Ecto neural progenitor cell (in vitro differentiated cells): Measurements from ENCODE around the gene POMT2.

Source experiments
- DNase-seq: peaks from one replicate; pipeline ENCODE4 v3.0.0-alpha.2; 2018; ENCODE audit warnings: low spot score

POMT2 gene

GRCh38 chr14:77265561-77266335 is 54.9 kb downstream of the POMT2 start:
- DNase-seq = peak; percentile 39

DNA sequence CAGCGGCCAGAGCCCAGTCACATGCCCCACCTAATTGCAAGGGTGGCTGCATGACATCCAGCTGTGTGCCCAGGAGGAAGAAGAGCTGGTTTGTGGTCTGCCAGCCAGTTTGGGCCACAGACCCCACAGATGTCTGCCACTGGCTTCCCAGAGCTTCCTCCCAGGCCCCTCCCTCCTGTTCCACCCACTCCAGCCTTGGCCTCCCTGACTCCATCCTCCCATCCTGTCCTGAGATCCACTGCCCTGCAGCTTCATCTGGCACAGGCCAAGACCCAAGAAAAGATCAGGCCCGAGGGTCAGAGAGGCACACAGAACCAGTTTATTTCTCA is 55.5 kb downstream of the POMT2 start:
- DNase-seq = no peak

GRCh38 chr14:77264466-77265186 is 56.1 kb downstream of the POMT2 start:
- peak; percentile 15 for DNase-seq

DNA sequence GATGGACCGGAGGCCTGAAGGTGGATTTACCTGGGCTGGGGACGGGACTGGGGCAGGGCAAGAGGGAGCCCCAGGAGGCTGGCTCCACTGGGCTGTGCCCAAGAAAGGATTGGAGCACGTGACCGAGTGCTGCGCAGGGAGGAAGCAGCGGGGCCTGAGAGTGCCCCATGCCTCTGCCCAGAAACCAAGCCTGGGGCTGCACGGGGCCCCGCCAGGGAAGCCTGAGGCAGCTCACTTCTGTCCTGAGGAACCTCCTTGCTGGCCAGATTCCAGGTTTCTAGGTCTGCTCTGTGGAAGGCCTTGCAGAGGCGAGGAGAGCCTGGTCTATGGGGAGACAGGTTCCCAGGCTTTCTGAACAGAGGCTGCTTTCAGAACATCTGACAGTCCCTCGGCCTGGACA is 60.1 kb downstream of the POMT2 start:
- no peak for DNase-seq

- no peak for DNase-seq
These were observed 60.5 kb downstream of the POMT2 start for GRCh38 chr14:77260199-77260598.

GRCh38 chr14:77259025-77259715 is 61.5 kb downstream of the POMT2 start:
- DNase-seq = no peak

- DNase-seq = no peak
These were observed 62.1 kb downstream of the POMT2 start for GRCh38 chr14:77258566-77258965.

DNA sequence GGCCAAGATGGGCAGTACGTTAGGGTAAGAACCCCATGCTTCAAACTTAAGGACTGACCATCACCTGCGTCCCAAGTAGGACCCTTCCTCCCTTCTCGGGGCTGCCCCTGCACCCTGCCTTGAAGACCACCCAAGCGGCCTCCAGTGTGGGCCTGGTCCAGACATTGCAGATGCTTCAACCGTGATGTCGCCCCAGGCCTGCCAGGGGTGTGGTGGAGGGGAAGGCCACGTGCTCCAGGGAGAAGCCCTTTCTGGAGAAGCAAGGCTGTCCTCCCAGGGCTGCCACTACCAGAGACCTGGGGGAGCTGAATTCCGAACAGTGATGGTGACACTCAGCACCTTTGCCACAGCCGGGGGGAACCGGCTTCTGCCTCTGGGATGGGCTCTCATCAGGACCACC is 63.0 kb downstream of the POMT2 start:
- DNase-seq = no peak

DNA sequence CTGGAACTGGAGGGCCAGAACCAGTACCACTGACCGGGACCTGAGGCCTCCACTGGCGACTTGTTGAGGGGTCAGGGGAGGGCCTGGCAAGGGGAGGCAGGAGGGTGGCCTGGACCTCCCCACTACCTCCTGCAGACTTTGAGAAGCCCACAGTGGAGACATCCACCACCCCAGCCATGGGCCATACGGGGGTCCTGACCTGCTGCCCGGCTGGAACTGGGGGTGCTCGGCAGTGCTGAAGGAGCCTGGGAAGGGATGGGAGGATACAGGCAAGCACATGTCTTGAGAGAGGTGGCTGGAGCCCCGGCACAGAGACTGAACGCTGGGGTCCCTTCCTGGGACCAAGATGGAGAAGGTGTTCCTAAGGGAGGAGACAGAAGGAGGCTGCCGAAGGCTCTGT is 64.0 kb downstream of the POMT2 start:
- no peak for DNase-seq

DNA sequence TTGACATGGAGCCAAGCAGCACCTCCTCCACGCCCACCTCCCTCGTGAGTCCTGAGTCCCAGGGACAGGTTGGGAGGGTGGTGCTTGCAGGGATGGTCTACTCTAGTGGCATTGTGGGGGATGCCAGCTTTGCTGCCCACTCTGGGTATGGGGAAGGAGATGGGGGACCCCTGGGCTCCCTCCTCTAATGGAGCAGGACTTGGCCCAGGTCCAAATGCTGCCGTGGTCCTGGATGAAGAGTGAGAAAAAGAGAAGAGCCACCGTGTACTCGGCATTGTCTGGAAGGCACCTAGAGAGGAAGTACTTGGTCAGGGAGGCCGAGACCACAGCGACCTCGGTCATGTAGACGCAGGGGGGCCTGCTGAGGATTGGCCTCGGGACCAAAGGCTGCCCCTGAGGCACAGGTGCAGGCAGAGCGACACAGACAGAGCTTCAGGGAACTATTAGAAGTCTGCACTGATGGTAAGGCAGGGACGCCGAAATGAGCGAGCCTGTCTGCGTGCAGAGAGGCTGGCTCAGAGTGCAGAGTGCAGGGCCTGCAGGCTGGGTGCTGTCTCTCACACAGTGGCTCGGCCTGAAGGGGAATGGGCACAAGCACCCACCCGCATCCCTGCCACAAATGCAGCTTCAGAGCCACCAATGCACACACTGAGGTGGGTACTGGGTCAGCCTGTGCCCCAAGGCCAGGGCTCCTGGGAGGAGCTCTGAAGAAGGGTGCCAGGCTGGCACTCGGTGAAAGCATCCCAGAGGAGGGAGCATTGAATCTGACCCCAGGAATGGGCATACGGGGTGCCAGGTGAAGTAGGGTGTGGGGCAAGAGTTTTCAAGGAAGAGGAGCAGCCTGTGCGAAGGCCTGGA is 67.1 kb downstream of the POMT2 start:
- DNase-seq = no peak

- no peak for DNase-seq
These were observed 68.8 kb downstream of the POMT2 start for GRCh38 chr14:77251870-77252269.

DNA sequence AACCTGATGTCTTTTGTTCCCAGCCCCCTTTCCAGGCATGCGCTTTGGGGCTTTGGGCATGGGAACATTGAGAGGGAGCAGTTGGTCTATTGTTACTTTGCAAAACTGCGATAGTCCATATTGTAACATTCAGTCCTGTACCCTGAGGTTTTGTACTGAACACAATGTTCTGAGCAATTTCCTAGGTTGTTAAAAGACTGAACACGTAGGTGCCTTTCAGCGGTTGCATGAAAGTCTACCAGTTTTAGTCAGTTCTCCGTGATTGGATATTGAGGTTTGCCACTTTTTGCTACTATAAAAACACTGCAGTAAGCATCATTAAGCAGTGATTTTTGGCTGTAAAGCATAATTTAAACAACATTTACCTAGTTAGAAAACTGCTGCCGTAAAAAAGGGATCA is 69.8 kb downstream of the POMT2 start:
- DNase-seq = no peak

- no peak for DNase-seq
These were observed 71.4 kb downstream of the POMT2 start for GRCh38 chr14:77249286-77249685.

- DNase-seq = no peak
These were observed 72.0 kb downstream of the POMT2 start for GRCh38 chr14:77248666-77249065.

GRCh38 chr14:77246784-77247183 is 73.9 kb downstream of the POMT2 start:
- no peak for DNase-seq

DNA sequence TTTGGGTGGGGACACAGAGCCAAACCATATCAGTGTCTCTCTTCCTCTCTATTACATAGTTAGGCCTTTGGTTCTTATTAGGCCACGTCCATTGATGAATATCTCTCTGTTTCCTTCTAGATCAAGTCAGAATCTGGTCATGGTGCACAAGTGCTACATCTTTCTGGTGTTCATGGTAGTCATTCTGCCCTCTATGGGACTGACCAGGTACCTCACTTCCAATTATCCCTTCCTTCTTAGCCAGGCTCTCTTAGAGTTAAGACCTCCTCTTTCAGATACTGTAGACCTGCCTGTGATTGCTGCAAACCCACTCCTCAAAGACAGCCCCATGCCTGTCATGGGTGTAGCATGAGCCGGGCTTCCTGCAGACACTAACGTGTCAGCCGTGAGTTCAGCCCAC is 74.9 kb downstream of the POMT2 start:
- DNase-seq = no peak

DNA sequence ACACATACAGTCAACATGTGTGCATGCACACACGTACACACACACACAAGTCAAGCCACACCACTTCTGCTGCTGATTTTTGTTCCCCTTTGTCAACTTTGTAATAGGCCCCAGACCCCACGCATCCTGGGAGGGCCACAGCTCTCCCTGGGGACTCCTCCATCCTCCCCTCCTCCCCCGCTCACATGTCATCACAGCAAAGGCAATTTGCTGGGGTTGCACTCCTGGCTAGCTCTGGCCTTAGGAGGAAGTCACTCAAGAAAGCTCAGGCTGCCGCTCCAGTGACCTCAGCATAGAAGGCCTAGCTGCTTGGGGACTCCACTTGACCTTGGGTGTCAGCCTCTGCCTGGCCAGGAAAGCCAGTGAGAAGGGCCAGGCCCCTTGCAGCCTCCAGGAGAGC is 76.8 kb downstream of the POMT2 start:
- DNase-seq = no peak

- no peak for DNase-seq
These were observed 77.9 kb downstream of the POMT2 start for GRCh38 chr14:77242752-77243151.

DNA sequence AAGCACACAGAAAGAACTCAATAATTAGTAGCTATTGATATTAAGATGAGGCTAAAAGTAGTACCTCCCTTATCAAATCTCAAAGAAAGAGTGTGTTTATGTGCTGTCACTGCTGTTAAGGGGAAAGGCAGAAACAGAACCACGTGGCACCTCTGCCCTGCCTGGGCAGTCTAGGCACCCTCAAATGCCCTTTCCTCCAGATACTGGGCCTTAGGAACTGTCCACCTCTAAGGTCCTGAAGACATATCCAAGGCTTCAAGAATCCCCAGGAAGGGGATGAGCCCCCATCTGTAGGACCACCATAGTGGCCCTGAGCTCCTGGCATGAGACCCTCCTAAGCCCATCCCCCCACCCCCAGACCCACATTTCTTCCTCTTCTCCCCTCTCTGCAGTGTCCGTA is 78.7 kb downstream of the POMT2 start:
- no peak for DNase-seq

- DNase-seq = no peak
These were observed 80.3 kb downstream of the POMT2 start for GRCh38 chr14:77240336-77240915.

DNA sequence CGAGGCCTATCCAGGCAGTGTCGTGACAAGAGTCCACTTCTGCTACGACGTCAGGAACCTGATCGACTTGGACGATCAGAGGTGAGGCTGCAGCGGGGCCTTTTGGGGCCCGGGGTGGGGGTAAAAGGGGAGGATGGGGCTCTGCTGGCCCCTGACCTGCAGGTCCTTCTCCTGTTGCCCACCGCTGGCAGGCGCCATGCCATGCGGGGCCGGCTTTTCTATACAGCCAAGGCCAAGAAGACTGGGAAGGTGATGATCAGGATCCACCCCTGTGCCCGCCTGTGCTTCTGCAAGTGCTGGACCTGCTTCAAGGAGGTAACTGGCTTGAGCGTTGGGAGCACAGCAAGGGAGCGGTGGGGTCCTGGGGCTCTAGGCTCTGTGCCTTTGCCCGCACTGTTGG is 81.3 kb downstream of the POMT2 start:
- DNase-seq = no peak

GRCh38 chr14:77238996-77239395 is 81.7 kb downstream of the POMT2 start:
- DNase-seq = no peak
